ENCODE measurements around the gene HOXB9.

Gene HOXB9

GRCh38 chr17:48639982-48640857, 14.1 kb upstream of the HOXB9 start:
- DNase-seq (ENCODE audit: low spot score) = no peak

- no peak for DNase-seq (ENCODE audit: low spot score)
Measured at GRCh38 chr17:48639136-48639535, 13.0 kb upstream of the HOXB9 start.

GRCh38 chr17:48637323-48638260, 11.4 kb upstream of the HOXB9 start:
- no peak for DNase-seq (ENCODE audit: low spot score)

- DNase-seq (ENCODE audit: low spot score) = peak; percentile 82
Measured at GRCh38 chr17:48636177-48637018, 10.2 kb upstream of the HOXB9 start.

GRCh38 chr17:48634493-48635208, 8.5 kb upstream of the HOXB9 start:
- DNase-seq (ENCODE audit: low spot score) = no peak

- no peak for DNase-seq (ENCODE audit: low spot score)
Measured at GRCh38 chr17:48633266-48633677, 7.1 kb upstream of the HOXB9 start.

GRCh38 chr17:48632579-48633265, 6.6 kb upstream of the HOXB9 start:
- no peak for DNase-seq (ENCODE audit: low spot score)

- no peak for DNase-seq (ENCODE audit: low spot score)
Measured at GRCh38 chr17:48631693-48632578, 5.8 kb upstream of the HOXB9 start.

- no peak for DNase-seq (ENCODE audit: low spot score)
Measured at GRCh38 chr17:48630925-48631692, 5.0 kb upstream of the HOXB9 start.

- no peak for DNase-seq (ENCODE audit: low spot score)
Measured at GRCh38 chr17:48630009-48630924, 4.1 kb upstream of the HOXB9 start.

GRCh38 chr17:48629411-48629759, 3.2 kb upstream of the HOXB9 start:
- DNase-seq (ENCODE audit: low spot score) = no peak

- DNase-seq (ENCODE audit: low spot score) = no peak
Measured at GRCh38 chr17:48628649-48629410, 2.7 kb upstream of the HOXB9 start.

- no peak for DNase-seq (ENCODE audit: low spot score)
Measured at GRCh38 chr17:48627623-48628521, 1.7 kb upstream of the HOXB9 start.

- no peak for DNase-seq (ENCODE audit: low spot score)
Measured at GRCh38 chr17:48627118-48627597, 1.0 kb upstream of the HOXB9 start.

- no peak for DNase-seq (ENCODE audit: low spot score)
Measured at GRCh38 chr17:48625495-48626244, 488 bp downstream of the HOXB9 start.

Measured in SK-N-DZ (cell line).